Skeletal muscle tissue (tissue), 4 donors: ENCODE measurements around the gene ARHGAP19. TPM values are rescaled to one million over a fixed set of nuclear protein-coding genes. Genes with fewer than 3 reads are reported as not detected.

Experiments
- H3K27ac ChIP-seq: one replicate; pipeline ENCODE4 v1.7.0; 2013; ENCODE audit warnings: mild to moderate bottlenecking, low read depth, low read length, inconsistent platforms
- H3K27me3 ChIP-seq, 3 donors: one replicate each; pipeline ENCODE4 v1.7.0; 2013; ENCODE audit warnings: low read length in 3 of 3; ENCODE audit not compliant: control insufficient read depth in 3 of 3, insufficient read depth in 3 of 3
- H3K36me3 ChIP-seq, 3 donors: one replicate each; pipeline ENCODE4 v1.7.0; 2013; ENCODE audit warnings: low read length in 3 of 3; ENCODE audit not compliant: control insufficient read depth in 3 of 3, insufficient read depth in 3 of 3
- H3K4me1 ChIP-seq, 3 donors: one replicate each; pipeline ENCODE4 v1.7.0; 2013; ENCODE audit warnings: low read length in 3 of 3, mild to moderate bottlenecking in 3 of 3; ENCODE audit not compliant: control insufficient read depth in 3 of 3, insufficient read depth in 3 of 3
- H3K4me3 ChIP-seq, 3 donors: one replicate each; pipeline ENCODE4 v1.7.0; 2013; ENCODE audit warnings: low read length in 3 of 3
- H3K9ac ChIP-seq, 3 donors: one replicate each; pipeline ENCODE4 v1.7.0; 2013; ENCODE audit warnings: low read length in 3 of 3, mild to moderate bottlenecking in 3 of 3, moderate library complexity in 2 of 3, low read depth in 1 of 3
- H3K9me3 ChIP-seq, 3 donors: one replicate each; pipeline ENCODE4 v1.7.0; 2013; ENCODE audit warnings: low read length in 3 of 3; ENCODE audit not compliant: control insufficient read depth in 3 of 3
- total RNA-seq: library from RNA; depleted of rRNA; stranded (reverse); fragments of >200 nt; gene quantifications from one replicate; pipeline ENCODE4 v1.2.3, GENCODE V29; 2014
- donor health status: Osteomylitis.

ARHGAP19 gene
- 13.0 TPM for total RNA-seq

- H3K9ac ChIP-seq, result peak within 1 kb of the TSS; percentile 88 to 92 (median 89)
- peak within 1 kb of the TSS; percentile 90 to 95 (median 95) for H3K4me3 ChIP-seq
- H3K4me1 ChIP-seq, result peaks cover 5 to 7% (median 6%) of the 10 kb centered on the region in 3 donors
- H3K9me3 ChIP-seq, result no peaks in the 10 kb centered on the region
- H3K36me3 ChIP-seq, result peaks cover 0 to 3% (median 0%) of the 10 kb centered on the region in 3 donors
- H3K27ac ChIP-seq, result peak within 1 kb of the TSS; percentile 90
- H3K27me3 ChIP-seq, result no peaks in the 10 kb centered on the region
These were observed at the start of gene ARHGAP19 for GRCh38 chr10:97292097-97292861. TSS of gene ARHGAP19 (minus strand) at chr10:97292637. CDS start at chr10:97292627, 10 bp downstream.

GRCh38 chr10:97341416-97341815 is 49.0 kb upstream of the ARHGAP19 start:
- Histone ChIP-seq H3K27ac (no peak overlapping the region), H3K9ac (no peak overlapping the region), H3K4me3 (no peak overlapping the region), H3K27me3 (no peaks in the 10 kb centered on the region), H3K4me1 (peaks cover 6 to 7% (median 7%) of the 10 kb centered on the region in 3 donors), H3K9me3 (no peaks in the 10 kb centered on the region), H3K36me3 (no peaks in the 10 kb centered on the region)

GRCh38 chr10:97338041-97338440 is 45.6 kb upstream of the ARHGAP19 start:
- no peak overlapping the region for H3K9ac ChIP-seq
- no peak overlapping the region for H3K4me3 ChIP-seq
- H3K36me3 ChIP-seq, result no peaks in the 10 kb centered on the region
- no peaks in the 10 kb centered on the region for H3K9me3 ChIP-seq
- no peaks in the 10 kb centered on the region for H3K27me3 ChIP-seq
- no peak overlapping the region for H3K27ac ChIP-seq
- H3K4me1 ChIP-seq, result peaks cover 10 to 14% (median 13%) of the 10 kb centered on the region in 3 donors

- Histone ChIP-seq H3K4me3 (no peak overlapping the region), H3K36me3 (no peaks in the 10 kb centered on the region), H3K9me3 (no peaks in the 10 kb centered on the region), H3K27ac (no peak overlapping the region), H3K27me3 (no peaks in the 10 kb centered on the region), H3K9ac (peak overlapping the region in 1 of 3 donors; percentile 16), H3K4me1 (peaks cover 16% of the 10 kb centered on the region in 3 donors)
These were observed 44.8 kb upstream of the ARHGAP19 start for GRCh38 chr10:97336942-97337831.

GRCh38 chr10:97336446-97336845 is 44.0 kb upstream of the ARHGAP19 start:
- no peak overlapping the region for H3K4me3 ChIP-seq
- no peaks in the 10 kb centered on the region for H3K27me3 ChIP-seq
- H3K9ac ChIP-seq, result no peak overlapping the region
- no peak overlapping the region for H3K27ac ChIP-seq
- H3K4me1 ChIP-seq, result peaks cover 22 to 24% (median 23%) of the 10 kb centered on the region in 3 donors
- no peaks in the 10 kb centered on the region for H3K36me3 ChIP-seq
- no peaks in the 10 kb centered on the region for H3K9me3 ChIP-seq

- Histone ChIP-seq H3K9ac (no peak overlapping the region), H3K4me3 (no peak overlapping the region), H3K9me3 (no peaks in the 10 kb centered on the region), H3K27ac (no peak overlapping the region), H3K4me1 (peaks cover 22 to 28% (median 27%) of the 10 kb centered on the region in 3 donors), H3K27me3 (no peaks in the 10 kb centered on the region), H3K36me3 (no peaks in the 10 kb centered on the region)
These were observed 43.6 kb upstream of the ARHGAP19 start for GRCh38 chr10:97336006-97336405.

- peak overlapping the region; percentile 72 to 83 (median 75) for H3K4me3 ChIP-seq
- H3K9me3 ChIP-seq, result no peaks in the 10 kb centered on the region
- peak overlapping the region; percentile 93 for H3K27ac ChIP-seq
- H3K27me3 ChIP-seq, result no peaks in the 10 kb centered on the region
- H3K36me3 ChIP-seq, result no peaks in the 10 kb centered on the region
- peaks cover 24 to 33% (median 29%) of the 10 kb centered on the region in 3 donors for H3K4me1 ChIP-seq
- H3K9ac ChIP-seq, result peak overlapping the region in 2 of 3 donors; percentile 91 to 93
These were observed 42.8 kb upstream of the ARHGAP19 start for GRCh38 chr10:97335188-97335619.

GRCh38 chr10:97334370-97335175 is 42.1 kb upstream of the ARHGAP19 start, which contains the start of gene FRAT2:
TSS of gene FRAT2 (minus strand) at chr10:97334729. CDS start at chr10:97334572, 157 bp downstream.
- Histone ChIP-seq H3K4me1 (peaks cover 27 to 36% (median 29%) of the 10 kb centered on the region in 3 donors), H3K27me3 (no peaks in the 10 kb centered on the region), H3K4me3 (peak within 1 kb of the TSS; percentile 83 to 88 (median 85)), H3K9ac (peak within 1 kb of the TSS; percentile 82 to 93 (median 91)), H3K36me3 (no peaks in the 10 kb centered on the region), H3K27ac (peak within 1 kb of the TSS; percentile 93), H3K9me3 (no peaks in the 10 kb centered on the region)
